ENCODE results near the gene CRTAP. TPM values are rescaled to one million over a fixed set of nuclear protein-coding genes. Genes with fewer than 3 reads are reported as not detected.

Gene CRTAP
- total RNA-seq, 1 experiment from 2014 or later, result 174 TPM

- no TSS peak for BruUV-seq (replicated peaks)
- Histone ChIP-seq H3K4me3 (ENCODE audit: low read length) (no peak overlapping the region), H3K4me1 (ENCODE audit: insufficient read depth, low read length) (no peaks in the 10 kb centered on the region), H2AFZ (ENCODE audit: low read length) (no peak overlapping the region), H3K9ac (ENCODE audit: low read length) (no peak overlapping the region), H3K27me3 (ENCODE audit: low read length) (no peaks in the 10 kb centered on the region), H3K79me2 (ENCODE audit: low read length) (no peaks in the 10 kb centered on the region), H3F3A (ENCODE audit: low read length, unreplicated experiment) (no peaks in the 10 kb centered on the region), H3K27ac (ENCODE audit: low read length) (no peak overlapping the region), H3K4me2 (ENCODE audit: low read length) (no peak overlapping the region), H4K20me1 (ENCODE audit: low read length) (no peaks in the 10 kb centered on the region), H3K9me3 (ENCODE audit: low read length) (no peaks in the 10 kb centered on the region), H3K9me2 (replicated peaks; ENCODE audit: low read length) (no peaks in the 10 kb centered on the region), H3K36me3 (ENCODE audit: low read depth, low read length) (no peaks in the 10 kb centered on the region)
- POLR2A ChIA-PET (ENCODE audit: unreplicated experiment), result no interaction called here
- CTCF ChIA-PET, result no interaction called here
- ATAC-seq (no peak), DNase-seq (no peak)
- intact Hi-C loops (cut with micrococcal nuclease), result no loop called here
- TF ChIP-seq EZH2phosphoT487 (IDR thresholded peaks at IDR 0.05; ENCODE audit: borderline replicate concordance, low read length) (no peak), EZH2 (IDR thresholded peaks at IDR 0.05; ENCODE audit: low read length, unreplicated experiment) (no peak), CTCF (conservative IDR thresholded peaks at IDR 0.05; ENCODE audit: low read depth, low read length) (no peak)
These were observed 10.8 kb upstream of the CRTAP start for GRCh38 chr3:33103034-33103433.

- Histone ChIP-seq H3K27me3 (ENCODE audit: low read length) (no peaks in the 10 kb centered on the region), H3K36me3 (ENCODE audit: low read depth, low read length) (no peaks in the 10 kb centered on the region), H3K4me2 (ENCODE audit: low read length) (no peak overlapping the region), H3K4me1 (ENCODE audit: insufficient read depth, low read length) (no peaks in the 10 kb centered on the region), H3K9me3 (ENCODE audit: low read length) (no peaks in the 10 kb centered on the region), H3K27ac (ENCODE audit: low read length) (no peak overlapping the region), H3K9me2 (replicated peaks; ENCODE audit: low read length) (no peaks in the 10 kb centered on the region), H3K79me2 (ENCODE audit: low read length) (no peaks in the 10 kb centered on the region), H3K9ac (ENCODE audit: low read length) (no peak overlapping the region), H2AFZ (ENCODE audit: low read length) (no peak overlapping the region), H3K4me3 (ENCODE audit: low read length) (no peak overlapping the region), H4K20me1 (ENCODE audit: low read length) (no peaks in the 10 kb centered on the region), H3F3A (ENCODE audit: low read length, unreplicated experiment) (no peaks in the 10 kb centered on the region)
- ChIA-PET POLR2A (ENCODE audit: unreplicated experiment) (no interaction called here), CTCF (no interaction called here)
- no TSS peak for BruUV-seq (replicated peaks)
- DNase-seq, result no peak
- intact Hi-C loops (cut with micrococcal nuclease), result no loop called here
- TF ChIP-seq EZH2phosphoT487 (IDR thresholded peaks at IDR 0.05; ENCODE audit: borderline replicate concordance, low read length) (no peak), CTCF (conservative IDR thresholded peaks at IDR 0.05; ENCODE audit: low read depth, low read length) (no peak), EZH2 (IDR thresholded peaks at IDR 0.05; ENCODE audit: low read length, unreplicated experiment) (no peak)
- no peak for ATAC-seq
These were observed 10.3 kb upstream of the CRTAP start for GRCh38 chr3:33103480-33103879.

GRCh38 chr3:33104803-33105202 lies 9.0 kb upstream of the CRTAP start:
- DNase-seq, result no peak
- Histone ChIP-seq H3F3A (ENCODE audit: low read length, unreplicated experiment) (no peaks in the 10 kb centered on the region), H3K27ac (ENCODE audit: low read length) (no peak overlapping the region), H3K9ac (ENCODE audit: low read length) (no peak overlapping the region), H4K20me1 (ENCODE audit: low read length) (no peaks in the 10 kb centered on the region), H2AFZ (ENCODE audit: low read length) (no peak overlapping the region), H3K4me2 (ENCODE audit: low read length) (no peak overlapping the region), H3K36me3 (ENCODE audit: low read depth, low read length) (no peaks in the 10 kb centered on the region), H3K79me2 (ENCODE audit: low read length) (no peaks in the 10 kb centered on the region), H3K27me3 (ENCODE audit: low read length) (no peaks in the 10 kb centered on the region), H3K9me2 (replicated peaks; ENCODE audit: low read length) (no peaks in the 10 kb centered on the region), H3K4me1 (ENCODE audit: insufficient read depth, low read length) (no peaks in the 10 kb centered on the region), H3K9me3 (ENCODE audit: low read length) (no peaks in the 10 kb centered on the region), H3K4me3 (ENCODE audit: low read length) (no peak overlapping the region)
- ATAC-seq, result no peak
- TF ChIP-seq CTCF (conservative IDR thresholded peaks at IDR 0.05; ENCODE audit: low read depth, low read length) (no peak), EZH2phosphoT487 (IDR thresholded peaks at IDR 0.05; ENCODE audit: borderline replicate concordance, low read length) (no peak), EZH2 (IDR thresholded peaks at IDR 0.05; ENCODE audit: low read length, unreplicated experiment) (no peak)
- BruUV-seq (replicated peaks), result no TSS peak
- POLR2A ChIA-PET (ENCODE audit: unreplicated experiment), result interaction anchor here (0.6 kb wide), 1 partner anchor 8 kb away, joined by 3 read pairs; no protein-coding TSS in a partner anchor
- CTCF ChIA-PET, result no interaction called here
- intact Hi-C loops (cut with micrococcal nuclease), result no loop called here
